GM21515 (cell line): ENCODE data around the gene GALNT14.

Experiments used
- ATAC-seq: cut with Tn5 transposase; IDR thresholded peaks from one replicate; pipeline ENCODE4 v1.9.1; 2021; ENCODE audit not compliant: unreplicated experiment

Gene GALNT14

DNA sequence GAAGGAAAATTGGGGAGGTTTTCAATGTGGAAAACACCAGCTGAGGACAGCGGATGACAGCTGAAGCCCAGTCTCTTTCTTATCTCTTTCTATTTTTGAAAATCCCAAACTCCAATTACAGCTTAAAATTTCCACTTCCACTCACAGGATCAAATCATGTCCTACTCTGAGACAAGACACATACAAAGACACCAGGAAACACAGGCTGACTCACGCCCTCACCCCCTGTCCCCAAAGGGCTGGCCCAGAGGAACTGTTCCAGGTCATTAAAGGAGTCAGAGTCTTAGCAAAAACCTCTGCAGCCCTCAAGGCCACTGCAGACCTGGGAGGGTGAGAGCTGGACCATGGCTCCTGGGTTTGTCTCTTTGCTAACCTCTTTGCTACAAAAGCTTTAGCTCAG, 187.9 kb downstream of the GALNT14 start:
- ATAC-seq, result no peak

DNA sequence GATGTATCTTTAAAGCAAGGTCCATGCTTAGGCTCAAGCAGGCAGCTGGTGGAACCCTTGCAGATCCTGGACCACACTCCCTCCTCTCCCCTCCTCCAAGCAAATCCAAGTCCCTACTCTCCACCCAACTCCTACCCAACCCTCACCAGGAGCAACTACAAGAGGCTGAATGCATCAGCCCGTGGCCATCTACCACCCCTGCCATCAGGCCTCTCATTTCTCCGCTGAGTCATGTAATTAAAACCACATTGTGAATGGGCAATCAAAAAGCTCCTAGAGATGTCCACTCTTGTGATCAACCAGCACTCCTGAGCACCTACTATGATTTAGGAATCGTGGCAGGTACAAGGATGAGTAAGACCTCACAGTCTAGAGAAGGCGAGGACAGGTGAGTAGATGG, 188.8 kb downstream of the GALNT14 start:
- ATAC-seq, result no peak

DNA sequence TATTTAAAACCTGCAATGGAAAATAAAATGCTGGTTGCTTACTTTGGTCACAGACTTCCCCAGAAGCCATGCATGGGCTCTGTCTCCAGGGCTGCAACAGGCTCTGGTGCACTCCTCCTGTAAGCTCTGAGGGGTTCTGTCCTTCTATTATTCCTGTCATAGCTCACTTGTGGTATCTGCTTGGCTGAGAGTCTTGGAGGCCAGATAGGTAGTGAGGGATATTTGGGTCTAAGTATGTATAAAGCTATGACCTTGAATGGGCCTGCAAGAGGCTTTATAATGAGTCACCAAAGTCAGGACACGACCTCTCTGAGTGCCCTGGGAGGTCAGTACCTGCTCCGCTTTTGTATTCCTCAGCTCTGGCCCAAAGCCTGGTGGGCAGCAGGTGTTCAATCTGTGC, 189.4 kb downstream of the GALNT14 start:
- ATAC-seq, result no peak

DNA sequence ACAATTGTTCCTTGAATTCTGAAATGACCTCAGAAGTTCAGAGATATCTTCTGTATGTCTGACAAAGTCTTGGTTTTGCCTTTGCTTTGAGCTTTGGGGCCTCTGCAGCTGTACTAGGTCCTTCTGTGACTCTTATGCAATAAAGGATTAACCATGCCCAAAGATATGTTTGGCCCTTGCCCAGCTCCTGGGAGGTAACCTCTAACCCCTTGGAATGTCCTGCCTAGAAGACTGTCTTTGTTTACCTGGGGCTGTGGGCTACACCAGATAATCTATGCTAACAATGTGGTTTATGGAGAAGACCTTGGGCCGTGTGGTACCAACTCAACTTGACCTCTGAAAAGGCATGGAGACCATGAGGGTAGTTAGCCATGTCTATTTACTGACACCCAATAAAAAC, 190.1 kb downstream of the GALNT14 start:
- ATAC-seq, result no peak

DNA sequence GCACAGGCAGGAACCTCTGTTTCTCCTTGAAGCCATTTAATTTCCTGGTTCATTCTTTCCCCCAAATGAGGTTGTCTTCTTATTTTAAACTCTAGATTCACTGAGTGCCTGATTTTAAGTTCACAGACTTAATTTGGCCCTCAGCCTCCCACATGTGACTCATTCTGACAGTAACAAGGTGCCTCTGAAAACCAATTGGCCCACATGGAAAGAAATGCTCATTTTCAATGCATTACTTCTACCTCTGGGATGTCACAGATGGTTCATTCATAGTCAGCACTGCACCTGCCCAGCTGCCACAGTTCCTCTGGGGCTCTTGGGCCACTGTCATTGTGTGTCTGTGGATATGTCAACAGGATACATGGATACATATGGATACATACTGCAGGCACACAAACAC, 190.6 kb downstream of the GALNT14 start:
- ATAC-seq, result no peak

DNA sequence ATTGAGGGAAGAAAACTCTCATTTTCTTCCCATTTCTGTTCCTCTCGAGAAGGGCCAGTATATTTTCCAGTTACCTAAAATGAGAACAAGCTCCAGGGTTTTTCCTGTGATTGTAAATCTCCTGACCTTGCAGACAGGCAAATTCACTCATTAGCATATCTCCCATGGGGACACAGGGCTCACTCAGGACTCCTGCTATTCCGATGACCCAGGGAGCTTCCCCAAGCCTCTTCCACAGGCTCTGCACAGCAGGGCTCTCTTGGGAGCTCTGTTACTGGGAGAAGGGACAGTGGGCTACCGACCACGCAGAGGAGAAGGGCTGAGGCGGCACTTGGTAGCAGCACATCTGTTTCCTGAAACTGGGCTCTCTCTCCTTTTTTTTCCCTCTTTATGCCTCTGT, 195.8 kb downstream of the GALNT14 start:
- ATAC-seq, result no peak

DNA sequence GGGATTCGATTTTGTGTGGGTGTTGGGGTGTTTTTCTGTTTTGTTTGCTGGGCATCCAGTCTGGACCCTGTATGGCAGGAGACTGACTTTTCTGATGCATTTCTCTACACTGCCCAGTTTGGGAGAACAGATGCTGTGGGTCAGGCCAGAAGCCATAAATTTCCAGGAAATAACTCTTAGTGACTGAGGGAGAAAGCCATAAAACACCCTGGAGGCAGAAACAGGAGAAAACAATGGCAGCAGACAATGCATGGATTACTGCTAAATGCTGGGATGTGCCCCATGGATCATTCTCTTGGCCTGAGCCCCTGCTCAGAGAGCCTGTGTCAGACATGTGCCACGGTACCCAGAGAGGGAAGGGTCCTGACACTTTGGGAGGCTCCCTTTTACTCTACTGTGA, 197.4 kb downstream of the GALNT14 start:
- no peak for ATAC-seq

DNA sequence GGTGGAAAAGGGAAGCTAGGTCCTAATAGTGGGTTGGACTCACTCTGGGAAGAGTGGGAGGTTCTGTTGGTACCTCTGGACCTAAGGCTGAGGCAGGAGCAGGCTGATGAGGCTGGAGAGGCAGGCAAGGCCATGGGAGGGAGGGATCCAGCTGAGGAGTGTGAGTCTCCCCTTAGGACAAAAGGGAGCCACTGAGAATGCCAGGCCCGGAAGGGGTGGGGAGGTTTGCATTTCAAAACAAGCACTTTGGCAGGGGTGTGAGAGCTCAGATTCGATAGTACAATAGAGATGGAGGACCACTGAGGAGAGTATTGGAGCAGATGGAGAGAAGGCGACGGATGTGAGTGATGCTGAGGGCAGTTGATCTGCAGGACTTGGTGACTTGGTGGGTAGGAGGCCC, 198.9 kb downstream of the GALNT14 start:
- no peak for ATAC-seq

DNA sequence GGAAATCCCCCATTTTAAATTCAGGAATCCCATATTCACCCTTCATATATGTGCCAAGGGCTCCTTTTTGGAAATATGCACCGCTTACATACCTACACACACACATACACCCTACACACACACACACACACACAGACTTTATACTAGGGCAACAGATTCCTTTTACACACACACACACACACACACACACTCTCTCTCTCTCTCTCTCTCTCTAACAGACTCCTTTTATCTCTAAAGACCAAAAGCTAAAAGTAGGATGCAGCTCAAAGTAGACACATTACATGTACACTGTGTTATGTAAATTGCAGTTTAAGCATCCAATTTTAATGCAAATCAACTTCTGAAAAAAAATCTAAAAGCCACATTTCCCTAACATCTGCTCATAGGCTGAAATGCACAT, 200.0 kb downstream of the GALNT14 start:
- no peak for ATAC-seq

DNA sequence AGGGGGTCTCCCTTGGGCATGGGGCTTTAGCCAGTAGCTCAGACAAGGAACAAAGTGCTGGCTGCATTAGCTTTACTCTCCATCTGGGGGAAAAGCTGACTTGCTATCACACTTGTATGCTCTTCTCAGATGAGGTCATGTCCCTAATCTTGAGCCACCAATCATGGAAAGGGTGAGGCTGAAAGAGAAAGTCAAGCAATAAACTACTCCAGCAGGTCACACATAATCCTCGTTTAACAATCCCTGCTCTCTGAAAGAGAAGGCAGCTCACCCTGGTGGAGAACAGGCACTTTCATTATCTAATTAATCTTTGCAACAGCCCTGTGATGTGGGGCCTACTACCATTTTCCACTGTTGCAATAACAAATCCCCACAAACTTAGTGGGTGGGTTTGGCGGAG, 201.3 kb downstream of the GALNT14 start:
- ATAC-seq, result no peak

DNA sequence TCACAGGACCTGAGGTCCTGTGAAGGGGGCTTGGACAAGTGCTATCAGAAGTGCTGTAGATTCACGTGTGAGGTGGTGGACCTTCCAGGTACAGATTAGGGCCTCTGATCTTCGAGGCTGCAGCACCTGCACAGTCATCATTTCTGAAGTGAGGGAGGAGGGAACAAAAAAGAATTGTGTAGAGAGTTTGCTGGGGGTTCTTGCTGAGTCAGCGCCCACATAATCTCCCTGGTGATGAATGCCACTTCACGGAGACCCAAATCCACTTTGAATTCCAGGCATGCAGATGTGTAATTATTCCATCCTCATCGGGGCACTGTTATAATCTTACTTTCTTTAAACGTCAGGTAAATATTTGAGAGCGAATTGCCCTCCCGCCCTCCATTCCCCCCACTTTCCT, 202.4 kb downstream of the GALNT14 start:
- ATAC-seq, result no peak

DNA sequence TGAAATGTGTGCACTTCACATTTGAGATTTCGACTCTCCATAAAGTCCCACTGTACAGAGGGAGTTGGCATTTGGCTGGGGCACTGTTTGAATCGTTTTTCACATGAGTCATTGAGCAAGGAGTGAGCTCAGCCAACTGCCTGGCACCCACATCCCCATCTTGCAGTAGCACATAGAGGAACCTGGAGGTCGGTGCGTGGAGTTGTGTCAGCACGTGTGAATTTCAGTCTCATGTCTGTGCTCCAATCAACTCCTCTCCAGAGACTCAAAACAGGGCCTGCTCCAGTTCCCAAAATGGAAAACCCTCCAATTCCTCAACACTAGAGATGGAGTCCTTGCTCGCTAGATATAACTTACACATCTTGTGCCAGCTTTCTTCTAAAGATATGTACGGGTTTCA, 204.2 kb downstream of the GALNT14 start:
- no peak for ATAC-seq

DNA sequence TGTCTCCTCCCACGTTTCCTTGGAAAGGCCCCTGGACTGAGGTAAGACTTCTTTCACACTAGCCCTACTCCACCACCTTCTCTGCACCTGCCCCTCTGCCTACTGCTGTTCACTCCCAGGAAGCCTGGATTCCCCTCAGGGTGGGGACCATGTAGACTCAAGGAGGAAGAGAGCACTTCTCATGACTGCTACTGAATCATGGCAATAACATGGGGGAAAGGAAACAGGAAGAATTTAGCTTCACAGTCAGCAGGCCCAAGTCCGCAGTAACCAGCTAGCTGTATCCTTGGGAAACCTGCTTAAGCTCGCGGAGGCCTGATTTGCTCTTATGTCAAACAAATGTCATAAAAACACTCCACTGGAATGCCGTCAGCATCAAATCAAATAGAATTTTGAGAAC, 204.7 kb downstream of the GALNT14 start:
- no peak for ATAC-seq

DNA sequence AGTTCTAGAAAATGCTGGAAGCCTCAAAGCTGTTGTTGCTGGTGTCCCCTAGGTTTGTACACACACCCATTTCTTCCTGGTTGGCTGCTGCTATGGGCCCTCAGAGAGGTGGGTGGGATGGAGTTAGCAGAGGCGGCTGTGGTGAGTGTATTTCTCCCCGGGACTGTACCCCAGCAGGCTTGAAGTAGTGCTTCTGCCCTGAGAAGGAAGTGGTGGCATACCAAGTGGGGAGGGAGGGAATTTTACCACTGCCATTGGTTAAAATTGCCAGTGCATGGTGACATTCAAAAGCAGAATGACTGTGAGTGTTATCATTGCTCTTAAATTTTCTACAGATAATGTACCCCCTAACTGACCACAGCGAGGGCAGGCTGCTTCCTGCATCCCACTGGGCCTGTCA, 205.4 kb downstream of the GALNT14 start:
- ATAC-seq, result no peak

DNA sequence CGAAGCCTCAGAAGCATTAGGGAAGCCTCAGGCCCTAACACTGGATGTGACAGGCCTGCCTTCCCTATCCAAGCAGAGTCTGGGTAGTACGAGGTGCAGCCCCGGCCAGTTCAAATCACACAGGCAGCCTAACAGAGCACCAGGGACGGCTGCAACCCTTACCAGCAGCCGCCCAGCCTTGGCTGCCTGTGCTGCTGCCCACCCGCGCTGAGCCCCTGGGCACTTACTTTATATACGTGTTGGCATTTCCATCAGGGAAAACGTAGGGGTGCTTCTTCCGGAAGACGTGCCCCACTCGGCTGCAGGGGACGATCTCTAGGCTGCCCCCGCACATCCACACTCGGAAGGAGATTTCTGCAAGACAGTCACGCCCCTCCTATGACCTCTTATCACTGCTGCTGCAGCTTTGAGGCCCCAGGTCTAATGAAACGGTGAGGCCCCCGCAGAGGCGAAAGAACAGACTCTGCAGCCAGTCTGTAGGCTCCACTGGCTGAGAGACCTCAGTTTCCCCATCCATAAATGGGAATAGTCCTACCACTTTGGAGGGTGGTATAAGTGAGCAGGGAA, 206.3 kb downstream of the GALNT14 start:
- no peak for ATAC-seq

DNA sequence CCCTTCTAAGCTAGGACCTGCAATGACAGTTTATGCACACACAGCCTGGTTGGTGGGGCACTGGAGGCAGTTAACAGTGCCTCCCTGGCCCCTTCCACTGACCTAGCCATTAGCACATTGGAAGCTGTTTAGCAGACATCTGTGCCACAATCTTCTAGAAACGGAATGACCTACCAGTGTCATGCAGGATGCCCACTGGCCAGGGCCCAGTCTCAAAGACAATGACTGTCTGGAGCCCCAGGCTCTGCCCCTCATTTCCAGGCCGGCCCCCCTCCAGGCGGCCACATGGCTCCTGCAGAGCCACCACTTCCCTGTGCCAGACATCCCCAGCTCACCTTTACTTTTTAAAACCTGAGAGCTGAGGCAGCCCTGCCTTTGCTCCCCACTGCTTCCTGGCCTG, 207.5 kb downstream of the GALNT14 start:
- ATAC-seq, result no peak

DNA sequence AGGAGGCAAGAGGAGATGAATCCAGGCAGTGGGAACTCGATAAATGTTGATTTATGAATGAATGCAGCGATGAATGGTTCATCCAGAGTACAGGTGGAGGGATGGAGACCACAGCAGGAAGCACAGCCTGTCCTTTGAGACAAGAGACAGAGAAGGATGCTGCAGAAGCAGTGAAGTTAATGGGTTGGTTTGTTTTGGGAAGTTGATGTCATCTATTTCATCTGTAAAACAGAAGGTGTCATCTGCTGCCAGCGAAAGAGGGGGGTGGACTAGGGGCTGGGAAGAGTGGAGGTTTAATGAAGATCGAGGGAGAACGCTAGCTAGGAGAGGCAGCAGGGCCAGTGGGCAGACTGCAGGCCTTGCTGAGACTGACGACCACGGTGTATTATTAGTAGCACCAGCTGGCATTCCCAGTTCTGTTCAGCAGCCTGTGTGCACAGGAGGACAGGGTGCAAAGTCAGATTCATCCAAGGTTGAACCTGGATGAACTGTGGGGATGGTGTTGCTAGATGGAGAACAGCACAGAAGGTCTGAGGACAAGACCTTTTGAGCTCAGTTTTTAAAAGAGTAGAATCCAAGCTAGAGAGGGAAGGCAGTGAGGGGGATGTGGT, 210.7 kb downstream of the GALNT14 start:
- ATAC-seq, result no peak

DNA sequence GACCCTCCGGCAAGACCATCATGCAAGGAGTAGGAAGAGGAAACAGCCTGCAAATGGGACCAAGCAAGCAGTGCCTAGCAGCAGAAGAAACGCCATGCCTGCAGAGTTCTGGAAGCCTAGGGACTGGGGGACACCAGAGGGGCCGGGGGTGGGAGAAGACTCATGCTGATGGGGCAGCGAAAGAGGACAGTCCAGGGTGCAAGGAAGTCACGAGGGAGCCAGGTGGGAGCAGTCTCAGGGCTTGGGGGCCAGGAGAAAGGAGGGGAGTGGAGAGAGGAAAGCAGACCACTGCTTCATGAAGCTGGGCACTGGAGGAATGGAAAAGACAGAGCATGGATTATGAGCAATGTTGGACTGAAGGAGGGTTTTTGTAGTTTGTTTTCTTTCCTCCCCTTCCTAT, 211.6 kb downstream of the GALNT14 start:
- ATAC-seq, result no peak

DNA sequence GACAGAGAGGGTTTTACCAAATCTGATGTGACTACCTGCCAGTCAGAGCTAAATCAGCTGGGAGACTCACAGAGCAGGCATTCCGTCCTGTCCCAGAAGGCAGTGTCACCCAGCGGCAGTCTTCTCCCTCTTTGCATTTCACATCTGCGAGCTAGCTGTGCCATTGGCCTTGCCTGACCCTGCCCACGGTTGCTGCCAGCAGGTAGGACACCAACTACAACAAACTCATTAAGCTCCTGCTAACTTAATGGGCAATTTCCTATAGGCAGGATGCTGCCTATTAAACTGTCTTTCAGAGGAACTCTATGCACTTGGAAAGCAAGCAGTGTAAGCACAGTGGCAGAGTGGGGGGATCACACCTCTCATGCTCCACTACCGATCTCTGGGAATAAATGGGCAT, 214.6 kb downstream of the GALNT14 start:
- no peak for ATAC-seq

DNA sequence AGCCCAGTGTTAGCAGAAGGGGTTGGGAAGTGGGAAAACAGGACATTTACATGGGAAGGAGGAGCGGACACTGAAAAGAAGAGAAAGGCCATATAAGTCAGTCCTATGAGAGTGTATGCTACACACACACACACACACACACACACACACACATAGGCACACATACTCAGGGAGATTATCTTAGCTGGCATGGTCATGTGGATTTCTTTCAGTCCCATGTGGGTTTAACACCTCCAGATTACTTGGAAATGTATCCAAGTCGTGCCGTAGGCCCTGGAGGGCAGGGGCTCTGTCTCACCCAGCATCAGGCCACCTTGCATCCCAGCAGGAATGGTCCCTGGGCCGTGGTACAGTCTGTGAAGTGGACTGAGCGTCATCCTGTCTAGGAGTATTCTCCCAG, 217.7 kb downstream of the GALNT14 start:
- no peak for ATAC-seq

DNA sequence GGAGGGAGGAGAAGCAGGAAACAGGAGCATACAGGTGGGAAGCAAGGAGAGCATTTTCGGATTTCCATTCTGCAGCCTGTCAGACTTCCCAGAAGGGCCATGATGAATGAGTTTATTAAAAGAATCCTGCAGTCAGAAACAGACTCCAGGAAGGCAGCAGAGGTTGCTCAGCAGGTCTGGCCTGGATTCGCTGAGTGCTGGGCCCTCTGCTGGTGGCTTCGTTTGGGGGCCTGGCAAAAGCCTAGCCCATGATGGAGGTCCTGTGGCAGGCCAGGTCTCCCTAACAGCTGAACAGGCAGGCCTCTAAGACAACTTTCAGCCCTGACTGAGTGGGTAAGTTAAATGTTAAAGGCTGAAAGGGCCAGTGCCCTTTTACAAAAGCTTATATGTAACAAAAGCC, 222.8 kb downstream of the GALNT14 start:
- no peak for ATAC-seq

DNA sequence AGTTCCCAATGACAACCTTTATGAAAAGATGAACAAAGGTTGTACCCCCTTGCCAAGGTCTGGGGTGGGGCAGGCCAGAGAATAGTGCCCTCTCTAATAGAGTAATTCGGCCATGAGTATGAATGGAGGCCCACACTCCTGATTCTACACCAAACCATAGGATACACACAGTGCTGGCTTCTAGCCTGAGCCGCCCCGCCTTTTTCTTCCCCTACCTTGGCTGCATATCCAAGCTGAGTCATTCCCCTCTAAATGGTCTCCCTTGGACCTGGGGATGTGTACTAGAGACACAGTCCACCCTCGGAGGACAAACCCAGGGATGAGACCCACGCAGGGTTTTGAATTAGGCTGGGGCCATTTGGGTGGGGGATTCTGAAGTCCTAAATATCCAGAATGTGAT, 223.8 kb downstream of the GALNT14 start:
- no peak for ATAC-seq

DNA sequence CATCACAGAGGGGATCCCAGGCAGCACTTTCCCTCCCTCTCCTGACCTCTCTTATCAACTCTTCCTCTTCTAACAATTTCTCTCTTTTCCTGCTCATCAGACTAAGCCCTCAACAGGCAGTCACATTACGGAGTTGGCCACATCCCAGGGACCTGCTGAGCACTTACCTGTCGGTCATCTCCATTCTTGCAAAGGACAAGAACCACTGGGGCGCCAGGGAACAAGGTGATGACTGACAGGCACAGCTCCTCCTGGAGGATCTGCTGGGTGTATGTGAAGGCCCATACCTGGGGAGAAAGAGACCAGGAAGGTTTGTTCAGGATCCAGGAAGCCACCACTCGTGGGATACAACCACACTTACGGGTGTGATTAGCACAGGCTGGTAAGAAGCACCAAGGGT, 226.2 kb downstream of the GALNT14 start:
- no peak for ATAC-seq
